ENCODE results near the gene SPNS2. TPM values are rescaled to one million over a fixed set of nuclear protein-coding genes. Genes with fewer than 3 reads are reported as not detected.

SPNS2 gene
- total RNA-seq, 1 donor from 2014 or later, result 79.3 TPM

DNA sequence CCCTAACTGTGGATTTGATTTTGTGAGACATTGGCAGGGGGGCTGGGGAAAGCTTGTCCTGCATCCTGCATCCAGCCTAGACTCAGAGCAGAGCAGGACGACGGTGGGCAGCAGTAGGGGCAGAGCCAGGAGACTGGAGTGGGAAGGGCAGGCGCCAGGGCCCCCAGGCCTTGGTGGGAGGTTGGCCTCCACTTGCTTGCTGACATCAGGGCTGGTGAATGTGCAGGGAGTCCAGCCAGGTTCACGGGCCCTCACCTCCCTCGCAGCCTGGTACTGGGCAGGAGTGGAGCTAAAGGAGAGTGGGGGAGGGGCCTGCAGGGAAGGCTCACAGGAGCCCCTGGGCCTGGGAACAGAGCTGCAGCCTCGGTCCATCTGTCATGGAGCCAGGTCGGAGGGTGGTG, 83.4 kb downstream of the SPNS2 start:
- peaks cover 21% of the 10 kb centered on the region for H3K4me1 ChIP-seq
- DNase-seq (ENCODE audit: extremely low spot score in 2 of 2), result no peak

DNA sequence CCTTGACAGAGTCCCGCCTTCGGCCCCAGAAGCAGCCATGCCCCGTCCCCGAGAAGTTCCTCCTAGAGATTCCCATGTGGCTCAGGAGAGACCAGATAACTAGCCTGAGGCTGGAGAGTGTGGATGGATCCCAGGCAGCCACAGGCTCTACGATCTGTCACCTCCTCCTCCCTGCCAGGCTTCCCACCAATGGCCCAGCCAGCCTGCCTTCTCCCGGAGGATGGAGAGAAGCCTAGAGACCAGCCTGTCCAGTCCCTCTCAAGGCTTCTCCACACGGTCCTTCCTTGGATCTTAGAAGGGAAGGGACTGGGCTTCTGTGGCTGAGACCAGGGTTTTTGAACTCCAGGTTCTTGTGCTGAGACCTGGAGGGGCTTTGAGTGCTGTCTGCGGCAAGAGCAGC, 84.0 kb downstream of the SPNS2 start:
- H3K4me3 ChIP-seq, result no peak overlapping the region
- H3K4me1 ChIP-seq, result peaks cover 21% of the 10 kb centered on the region
- H3K9me3 ChIP-seq, result no peaks in the 10 kb centered on the region
- no peaks in the 10 kb centered on the region for H3K36me3 ChIP-seq
- no peak overlapping the region for H3K27ac ChIP-seq
- TF ChIP-seq, protein P1, sequence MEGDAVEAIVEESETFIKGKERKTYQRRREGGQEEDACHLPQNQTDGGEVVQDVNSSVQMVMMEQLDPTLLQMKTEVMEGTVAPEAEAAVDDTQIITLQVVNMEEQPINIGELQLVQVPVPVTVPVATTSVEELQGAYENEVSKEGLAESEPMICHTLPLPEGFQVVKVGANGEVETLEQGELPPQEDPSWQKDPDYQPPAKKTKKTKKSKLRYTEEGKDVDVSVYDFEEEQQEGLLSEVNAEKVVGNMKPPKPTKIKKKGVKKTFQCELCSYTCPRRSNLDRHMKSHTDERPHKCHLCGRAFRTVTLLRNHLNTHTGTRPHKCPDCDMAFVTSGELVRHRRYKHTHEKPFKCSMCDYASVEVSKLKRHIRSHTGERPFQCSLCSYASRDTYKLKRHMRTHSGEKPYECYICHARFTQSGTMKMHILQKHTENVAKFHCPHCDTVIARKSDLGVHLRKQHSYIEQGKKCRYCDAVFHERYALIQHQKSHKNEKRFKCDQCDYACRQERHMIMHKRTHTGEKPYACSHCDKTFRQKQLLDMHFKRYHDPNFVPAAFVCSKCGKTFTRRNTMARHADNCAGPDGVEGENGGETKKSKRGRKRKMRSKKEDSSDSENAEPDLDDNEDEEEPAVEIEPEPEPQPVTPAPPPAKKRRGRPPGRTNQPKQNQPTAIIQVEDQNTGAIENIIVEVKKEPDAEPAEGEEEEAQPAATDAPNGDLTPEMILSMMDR (IDR thresholded peaks at IDR 0.05), result no peak
- TF ChIP-seq POLR2A (IDR thresholded peaks at IDR 0.05), result no peak
- TF ChIP-seq POLR2AphosphoS5 (IDR thresholded peaks at IDR 0.05; ENCODE audit: insufficient read depth in 1 of 2, low read depth in 1 of 2), result no peak
- DNase-seq (ENCODE audit: extremely low spot score in 2 of 2), result no peak
- intact Hi-C loops (cut with DNase I), result no loop called here
- no peaks in the 10 kb centered on the region for H3K27me3 ChIP-seq

More for the DNA sequence above, 83.4 kb downstream of the SPNS2 start:
- TF ChIP-seq, protein P1 (IDR thresholded peaks at IDR 0.05), result no peak
- TF ChIP-seq POLR2AphosphoS5 (IDR thresholded peaks at IDR 0.05; ENCODE audit: insufficient read depth in 1 of 2, low read depth in 1 of 2), result no peak
- TF ChIP-seq POLR2A (IDR thresholded peaks at IDR 0.05), result no peak
- Histone ChIP-seq H3K36me3 (no peaks in the 10 kb centered on the region), H3K27me3 (no peaks in the 10 kb centered on the region), H3K9me3 (no peaks in the 10 kb centered on the region), H3K4me3 (no peak overlapping the region), H3K27ac (no peak overlapping the region)
- intact Hi-C loops (cut with DNase I), result no loop called here

DNA sequence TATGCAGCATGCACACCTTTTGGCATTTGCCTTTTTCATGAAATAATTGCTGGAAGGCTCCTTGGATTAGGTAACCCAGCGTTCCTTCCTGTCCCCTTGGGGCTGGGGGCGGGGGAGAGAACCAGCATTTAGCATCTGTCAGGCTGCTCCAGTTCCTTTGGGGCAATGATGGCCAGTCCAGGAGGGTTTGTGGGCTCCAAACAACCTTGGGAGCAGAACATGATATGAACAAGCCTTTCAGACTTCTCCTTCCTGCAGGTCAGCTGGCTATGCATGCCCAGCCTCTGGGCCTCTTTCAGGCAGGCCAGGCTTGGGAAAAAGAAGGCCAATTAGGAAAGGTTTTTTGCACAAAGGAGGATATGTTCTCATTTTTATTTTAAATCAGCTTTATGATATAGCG, 84.5 kb downstream of the SPNS2 start:
- no peak for DNase-seq (ENCODE audit: extremely low spot score in 2 of 2)
- H3K27ac ChIP-seq, result no peak overlapping the region
- H3K36me3 ChIP-seq, result no peaks in the 10 kb centered on the region
- no peaks in the 10 kb centered on the region for H3K27me3 ChIP-seq
- peak overlapping the region in 1 of 2 donors; percentile 69 for H3K4me3 ChIP-seq
- no peak for TF ChIP-seq POLR2A (IDR thresholded peaks at IDR 0.05)
- TF ChIP-seq, protein P1 (IDR thresholded peaks at IDR 0.05), result no peak
- intact Hi-C loops (cut with DNase I), result no loop called here
- no peaks in the 10 kb centered on the region for H3K9me3 ChIP-seq
- peaks cover 21% of the 10 kb centered on the region for H3K4me1 ChIP-seq

DNA sequence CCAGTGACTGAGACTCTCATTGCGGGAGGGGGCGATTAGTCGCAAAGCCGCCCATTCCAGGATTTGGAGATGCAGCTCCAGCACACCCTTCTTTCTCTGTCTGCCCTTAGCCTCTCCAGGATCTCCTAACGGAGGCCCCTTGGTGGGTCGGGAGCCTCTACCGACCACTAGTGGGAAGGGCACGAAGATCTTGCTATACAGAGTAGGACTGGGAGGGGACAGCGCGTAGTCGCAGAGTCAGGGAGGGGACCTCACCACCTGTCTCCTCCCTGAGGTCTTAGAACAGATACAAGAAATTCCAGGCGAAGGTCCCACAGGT, 85.1 kb downstream of the SPNS2 start:
- Histone ChIP-seq H3K9me3 (no peaks in the 10 kb centered on the region), H3K27me3 (no peaks in the 10 kb centered on the region), H3K36me3 (no peaks in the 10 kb centered on the region), H3K27ac (peak overlapping the region; percentile 60), H3K4me3 (peak overlapping the region; percentile 49 to 69), H3K4me1 (peaks cover 21% of the 10 kb centered on the region)
- DNase-seq (ENCODE audit: extremely low spot score in 2 of 2), result no peak
- intact Hi-C loops (cut with DNase I), result no loop called here
- TF ChIP-seq, protein P1 (IDR thresholded peaks at IDR 0.05), result peak in 1 of 3 experiments; percentile 8
- TF ChIP-seq POLR2AphosphoS5 (IDR thresholded peaks at IDR 0.05; ENCODE audit: insufficient read depth in 1 of 2, low read depth in 1 of 2) (no peak), POLR2A (IDR thresholded peaks at IDR 0.05) (no peak)

DNA sequence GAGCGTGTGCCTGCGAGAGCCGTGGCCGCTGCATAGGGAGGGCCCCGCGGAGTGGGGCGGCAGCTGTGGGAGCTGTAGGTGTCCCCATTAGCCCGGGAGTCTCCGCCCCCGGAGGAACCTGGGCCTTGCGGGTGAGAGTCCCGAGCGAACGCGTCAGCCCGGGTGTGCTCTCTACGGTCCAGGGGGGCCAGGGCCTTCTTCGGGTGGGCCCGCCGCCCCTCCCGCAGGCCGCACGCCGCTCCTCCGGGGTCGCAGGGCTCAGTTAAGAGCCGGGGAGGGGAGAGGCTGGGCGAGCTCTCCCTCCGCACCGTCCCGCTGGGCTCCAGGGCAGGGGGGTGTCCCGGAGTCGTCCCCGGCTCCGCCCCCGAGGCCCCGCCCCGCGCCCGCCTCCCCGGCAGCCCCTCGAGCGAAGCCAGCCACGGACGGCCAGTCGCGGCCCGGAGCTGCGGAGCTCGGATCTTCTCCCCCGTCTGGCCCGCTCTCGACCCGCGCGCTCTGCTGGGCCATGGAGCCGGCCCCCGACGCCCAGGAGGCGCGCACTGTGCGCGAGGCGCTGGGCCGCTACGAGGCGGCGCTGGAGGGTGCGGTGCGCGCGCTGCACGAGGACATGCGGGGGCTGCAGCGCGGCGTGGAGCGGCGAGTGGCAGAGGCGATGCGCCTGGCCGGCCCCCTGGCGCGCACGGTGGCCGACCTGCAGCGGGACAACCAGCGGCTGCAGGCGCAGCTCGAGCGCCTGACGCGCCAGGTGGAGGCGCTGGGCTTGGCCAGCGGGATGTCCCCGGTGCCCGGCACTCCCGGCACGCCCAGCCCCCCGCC, 85.6 kb downstream of the SPNS2 start, which contains the start of gene SMTNL2:
Gene SMTNL2, plus strand, starts transcription at position 429 of the 816 bp plus-strand sequence. Its CDS starts 77 bp downstream, at position 506.
- H3K27ac ChIP-seq, result peak within 1 kb of the TSS; percentile 60
- no peaks in the 10 kb centered on the region for H3K36me3 ChIP-seq
- intact Hi-C loops (cut with DNase I), result no loop called here
- H3K4me3 ChIP-seq, result peak within 1 kb of the TSS; percentile 49 to 69
- H3K9me3 ChIP-seq, result no peaks in the 10 kb centered on the region
- no peaks in the 10 kb centered on the region for H3K27me3 ChIP-seq
- no peak for DNase-seq (ENCODE audit: extremely low spot score in 2 of 2)
- peaks cover 21% of the 10 kb centered on the region for H3K4me1 ChIP-seq
- TF ChIP-seq, protein P1 (IDR thresholded peaks at IDR 0.05), result no peak
- TF ChIP-seq POLR2AphosphoS5 (IDR thresholded peaks at IDR 0.05; ENCODE audit: insufficient read depth in 1 of 2, low read depth in 1 of 2) (peak in 1 of 2 donors; percentile 72), POLR2A (IDR thresholded peaks at IDR 0.05) (peak in 1 of 2 donors; percentile 26)

Measured in vagina (tissue), 2 donors.